Lower leg skin (tissue), 3 donors: Measurements from ENCODE around the gene OTULINL.

Experiments used
- CTCF ChIP-seq, 3 donors: fragments of 450-650 bp; IDR thresholded peaks; one replicate each; pipeline ENCODE4 v1.5.1; 2016; ENCODE audit warnings: antibody characterized with exemption in 3 of 3, mild to moderate bottlenecking in 3 of 3, moderate library complexity in 2 of 3
- POLR2A ChIP-seq, 2 donors: fragments of 450-650 bp; IDR thresholded peaks; one replicate each; pipeline ENCODE4 v1.6.1; 2016 to 2017; ENCODE audit warnings: antibody characterized with exemption in 2 of 2, mild to moderate bottlenecking in 1 of 2, moderate library complexity in 1 of 2

- TF ChIP-seq POLR2A (IDR thresholded peaks at IDR 0.05): no peak
- TF ChIP-seq CTCF (IDR thresholded peaks at IDR 0.05): no peak
These were observed 15.5 kb downstream of the OTULINL start for GRCh38 chr5:14597080-14597479.
